GM10266 (cell line): ENCODE results near the gene PLEKHA4.
"Not testable (repeated sequence)": the region's sequence is repeated elsewhere in the genome, so short reads cannot be mapped to it uniquely, and the experiment has no call there.

Experiments used
- DNase-seq: peaks from one replicate; pipeline ENCODE4 v3.0.0; 2012; ENCODE audit errors: extremely low spot score
- TF ChIP-seq, protein P1 (sequence below): IDR thresholded peaks from 2 replicates; pipeline ENCODE4 v1.5.1; 2012; ENCODE audit warnings: mild to moderate bottlenecking, low read depth; ENCODE audit not compliant: control insufficient read depth, insufficient read depth; ENCODE audit errors: missing control alignments

Gene PLEKHA4

DNA sequence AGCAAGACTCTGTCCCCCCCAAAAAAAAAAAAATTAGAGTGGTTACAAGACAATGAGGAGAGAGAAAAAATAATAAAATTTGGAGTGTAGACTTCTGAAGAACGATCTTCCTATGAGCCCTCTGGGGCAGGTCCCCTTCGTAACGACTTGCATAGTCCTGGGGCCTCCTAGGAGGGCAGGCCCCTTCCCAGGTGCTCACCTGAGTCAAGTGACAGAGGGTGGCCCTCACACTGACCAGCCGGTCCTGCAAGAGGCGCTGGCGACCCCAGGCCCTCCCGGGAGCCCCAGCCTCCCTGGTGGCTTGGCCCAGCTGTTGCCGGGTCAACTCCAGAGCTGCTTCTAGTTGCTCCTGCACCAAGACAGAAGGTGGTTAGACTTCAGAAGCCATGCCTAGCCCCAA lies 14.9 kb downstream of the PLEKHA4 start:
- TF ChIP-seq, protein P1, sequence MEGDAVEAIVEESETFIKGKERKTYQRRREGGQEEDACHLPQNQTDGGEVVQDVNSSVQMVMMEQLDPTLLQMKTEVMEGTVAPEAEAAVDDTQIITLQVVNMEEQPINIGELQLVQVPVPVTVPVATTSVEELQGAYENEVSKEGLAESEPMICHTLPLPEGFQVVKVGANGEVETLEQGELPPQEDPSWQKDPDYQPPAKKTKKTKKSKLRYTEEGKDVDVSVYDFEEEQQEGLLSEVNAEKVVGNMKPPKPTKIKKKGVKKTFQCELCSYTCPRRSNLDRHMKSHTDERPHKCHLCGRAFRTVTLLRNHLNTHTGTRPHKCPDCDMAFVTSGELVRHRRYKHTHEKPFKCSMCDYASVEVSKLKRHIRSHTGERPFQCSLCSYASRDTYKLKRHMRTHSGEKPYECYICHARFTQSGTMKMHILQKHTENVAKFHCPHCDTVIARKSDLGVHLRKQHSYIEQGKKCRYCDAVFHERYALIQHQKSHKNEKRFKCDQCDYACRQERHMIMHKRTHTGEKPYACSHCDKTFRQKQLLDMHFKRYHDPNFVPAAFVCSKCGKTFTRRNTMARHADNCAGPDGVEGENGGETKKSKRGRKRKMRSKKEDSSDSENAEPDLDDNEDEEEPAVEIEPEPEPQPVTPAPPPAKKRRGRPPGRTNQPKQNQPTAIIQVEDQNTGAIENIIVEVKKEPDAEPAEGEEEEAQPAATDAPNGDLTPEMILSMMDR: no peak
- DNase-seq: no peak

DNA sequence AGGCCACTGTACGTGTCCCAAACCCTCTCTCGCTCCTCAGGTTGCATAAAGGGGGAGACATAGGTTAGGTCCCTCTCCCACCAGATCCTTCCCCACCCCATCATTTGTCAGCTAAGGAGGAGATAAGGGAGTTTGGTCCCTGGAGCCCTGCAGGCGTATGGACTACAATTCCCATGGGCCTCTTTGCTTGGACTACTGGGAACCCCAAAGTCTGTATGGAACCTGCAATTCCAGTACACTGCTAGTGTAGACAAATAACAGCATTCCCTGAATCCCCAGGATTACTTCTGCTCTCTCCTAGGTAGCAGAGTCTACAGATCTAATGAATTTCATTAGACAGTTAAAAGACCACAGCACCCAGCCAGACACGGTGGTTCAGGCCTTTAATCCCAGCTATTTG lies 16.1 kb downstream of the PLEKHA4 start:
- TF ChIP-seq, protein P1: no peak
- no peak for DNase-seq

DNA sequence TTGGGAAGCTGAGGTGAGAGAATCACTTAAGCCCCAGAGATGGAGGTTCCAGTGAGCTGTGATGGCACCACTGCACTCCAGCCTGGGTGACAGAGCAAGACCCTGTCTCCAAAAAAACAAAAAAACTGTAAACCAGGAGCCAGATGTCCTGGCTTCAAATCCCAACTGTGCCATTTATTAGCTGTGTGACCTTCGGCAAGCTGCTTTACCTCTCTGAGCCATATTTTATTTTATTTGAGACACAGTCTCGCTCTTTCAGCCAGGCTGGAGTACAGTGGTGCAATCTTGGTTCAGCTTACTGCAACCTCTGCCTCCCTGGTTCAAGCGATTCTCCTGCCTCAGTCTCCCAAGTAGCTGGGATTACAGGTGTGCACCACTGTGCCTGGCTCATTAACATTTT lies 21.8 kb downstream of the PLEKHA4 start:
- DNase-seq: not testable (repeated sequence)

DNA sequence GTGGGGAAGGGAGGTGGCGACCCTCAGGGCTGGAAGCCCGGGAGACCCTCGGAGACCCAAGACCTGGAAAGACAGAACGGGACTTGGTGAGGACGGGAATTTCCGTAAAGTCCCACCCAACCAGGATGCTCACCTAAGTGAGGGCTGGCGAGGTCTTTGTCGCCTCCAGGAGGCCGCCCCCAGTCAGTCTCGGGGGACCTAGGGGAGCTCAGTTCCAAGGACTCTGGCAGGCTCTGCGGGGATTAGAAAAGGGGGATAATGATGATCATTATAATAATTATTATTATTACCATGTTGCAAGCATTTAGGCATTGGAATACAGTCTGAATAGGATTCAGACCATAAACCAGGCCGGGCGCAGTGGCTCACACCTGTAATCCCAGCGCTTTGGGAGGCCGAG lies 23.0 kb downstream of the PLEKHA4 start:
- TF ChIP-seq, protein P1: no peak
- no peak for DNase-seq

DNA sequence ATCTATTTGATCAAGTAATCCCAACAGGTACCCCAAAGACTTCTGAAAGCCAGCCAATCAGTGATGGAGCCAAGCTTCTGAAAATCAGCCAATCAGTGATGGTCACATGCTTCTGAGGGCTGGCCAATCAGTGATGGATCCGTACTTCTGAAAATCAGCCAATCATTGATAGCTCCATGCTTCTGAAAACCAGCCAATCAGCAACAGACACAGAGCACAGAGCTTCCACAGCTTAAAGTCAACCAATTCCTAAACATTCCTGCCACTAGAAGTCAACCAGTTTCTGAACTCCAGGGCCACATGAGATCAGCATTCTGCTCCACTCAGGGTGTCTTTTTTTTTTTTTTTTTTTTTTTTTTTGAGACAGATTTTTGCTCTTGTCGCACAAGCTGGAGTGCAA lies 23.9 kb downstream of the PLEKHA4 start:
- TF ChIP-seq, protein P1: no peak
- no peak for DNase-seq

DNA sequence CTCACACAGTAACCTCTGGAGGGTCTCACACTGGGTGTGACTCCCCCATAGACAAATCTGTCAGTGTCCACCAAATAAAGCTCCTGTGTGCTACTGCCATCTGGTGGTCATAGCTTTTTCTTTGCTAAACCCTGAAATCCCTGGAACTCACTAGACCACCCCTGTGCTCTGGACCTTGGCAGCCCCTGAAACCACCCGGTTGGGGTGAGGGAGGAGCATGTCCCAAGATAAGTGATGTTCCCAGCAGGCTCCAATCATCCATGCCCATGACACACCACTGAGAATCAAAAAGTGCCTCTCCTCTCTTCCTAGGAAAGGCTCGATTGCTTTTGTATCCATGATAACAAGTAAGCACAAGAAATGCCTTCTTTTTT lies 25.6 kb downstream of the PLEKHA4 start:
- TF ChIP-seq, protein P1: peak; percentile 69
- peak; percentile 64 for DNase-seq

DNA sequence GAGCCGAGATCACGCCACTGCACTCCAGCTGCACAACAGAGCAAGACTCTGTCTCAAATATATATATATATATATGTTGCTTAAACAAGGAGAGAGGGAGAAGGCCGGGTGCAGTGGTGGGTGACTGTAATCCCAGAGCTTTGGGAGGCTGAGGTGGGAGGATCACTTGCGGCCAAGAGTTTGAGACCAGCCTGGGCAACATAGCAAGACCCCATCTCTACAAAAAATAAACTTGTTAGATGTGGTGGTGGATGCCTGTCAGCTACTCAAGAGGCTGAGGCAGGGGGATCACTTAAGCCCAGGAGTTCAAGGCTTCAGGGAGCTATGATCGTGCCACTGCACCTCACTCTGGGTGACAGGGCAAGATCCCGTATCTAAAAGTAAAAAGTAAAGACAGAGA lies 26.8 kb downstream of the PLEKHA4 start:
- TF ChIP-seq, protein P1: no peak
- DNase-seq: no peak

DNA sequence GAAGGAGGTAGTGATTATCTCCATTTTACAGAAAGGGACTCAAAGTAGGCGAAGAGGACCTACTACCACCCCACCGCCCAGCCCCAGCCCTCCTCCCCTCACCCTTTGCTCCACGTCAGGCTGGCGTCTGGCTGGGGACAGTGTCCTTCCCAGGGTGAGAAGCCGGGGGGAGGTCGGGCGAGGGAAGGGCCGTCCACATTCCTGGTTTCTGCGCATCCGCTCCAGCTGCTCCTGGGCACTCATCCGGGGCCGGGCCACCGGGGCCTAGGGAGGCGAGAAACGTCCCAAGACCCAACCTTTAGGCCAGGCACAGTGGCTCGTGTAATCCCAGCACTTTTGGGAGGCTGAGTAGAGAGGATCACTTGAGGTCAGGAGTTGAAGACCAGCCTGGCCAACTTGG lies 27.4 kb downstream of the PLEKHA4 start:
- TF ChIP-seq, protein P1: no peak
- DNase-seq: no peak
